WTC11 (cell line): ENCODE measurements around the gene MSX2. TPM values are rescaled to one million over a fixed set of nuclear protein-coding genes. Genes with fewer than 3 reads are reported as not detected.
A peak's percentile ranks its signal among the peaks of the same experiment; 100 is the strongest.

ENCODE experiments used
- ATAC-seq: fragments of 200-7000 bp; cut with Tn5 transposase; 2 replicates; pipeline ENCODE4 v1.10.0; 2021; ENCODE audit warnings: mild to moderate bottlenecking, moderate library complexity
- CTCF ChIA-PET: fragments of 300-600 bp; sonication (Branson Sonifier 250); formaldehyde crosslinking; loops from one replicate; lab custom pipeline; 2021; ENCODE audit warnings: antibody characterized with exemption; lab: Charles Lee
- POLR2A ChIA-PET: fragments of 350-600 bp; sonication (Branson Sonifier 250); formaldehyde crosslinking; loops from one replicate; lab custom pipeline; 2021; ENCODE audit warnings: antibody characterized with exemption; lab: Charles Lee
- DNase-seq: peaks from one replicate; pipeline ENCODE4 v3.0.0; 2021; ENCODE audit warnings: low spot score
- H3K27ac Mint-ChIP-seq: 2 replicates; pipeline ENCODE4 v1.8.0; 2021; ENCODE audit warnings: mixed read lengths
- H3K27me3 Mint-ChIP-seq: 2 replicates; pipeline ENCODE4 v1.8.0; 2021; ENCODE audit warnings: low read depth, mild to moderate bottlenecking, moderate library complexity, mixed read lengths
- H3K36me3 Mint-ChIP-seq: 2 replicates; pipeline ENCODE4 v1.8.0; 2021; ENCODE audit warnings: mixed read lengths
- H3K4me1 Mint-ChIP-seq: 2 replicates; pipeline ENCODE4 v1.8.0; 2022; ENCODE audit warnings: mixed read lengths
- H3K4me3 Mint-ChIP-seq: 2 replicates; pipeline ENCODE4 v1.8.0; 2021; ENCODE audit warnings: mild to moderate bottlenecking, moderate library complexity, mixed read lengths
- H3K9me3 Mint-ChIP-seq: 2 replicates; pipeline ENCODE4 v1.8.0; 2021; ENCODE audit warnings: mixed read lengths
- AFF4 ChIP-seq: sonication (generic); formaldehyde crosslinking; IDR thresholded peaks from 2 replicates; pipeline ENCODE4 v1.8.1; 2023; ENCODE audit warnings: mild to moderate bottlenecking, missing genetic modification reagents, borderline replicate concordance
- ATF1 ChIP-seq: sonication (generic); formaldehyde crosslinking; IDR thresholded peaks from 2 replicates; pipeline ENCODE4 v1.8.1; 2023; ENCODE audit warnings: mild to moderate bottlenecking, moderate library complexity, missing genetic modification reagents
- CREB1 ChIP-seq: sonication (generic); formaldehyde crosslinking; IDR thresholded peaks from 2 replicates; pipeline ENCODE4 v1.8.0; 2023; ENCODE audit warnings: mild to moderate bottlenecking, missing genetic modification reagents
- ESRRA ChIP-seq: sonication (generic); formaldehyde crosslinking; IDR thresholded peaks from 2 replicates; pipeline ENCODE4 v1.8.1; 2022; ENCODE audit warnings: mild to moderate bottlenecking, missing genetic modification reagents, borderline replicate concordance
- FOXJ3 ChIP-seq: sonication (generic); formaldehyde crosslinking; IDR thresholded peaks from 2 replicates; pipeline ENCODE4 v1.9.0; 2021; ENCODE audit warnings: missing genetic modification reagents, mild to moderate bottlenecking, borderline replicate concordance
- FOXK1 ChIP-seq: sonication (generic); formaldehyde crosslinking; IDR thresholded peaks from 2 replicates; pipeline ENCODE4 v1.8.0; 2022; ENCODE audit warnings: mild to moderate bottlenecking, moderate library complexity, missing genetic modification reagents
- GABPB1 ChIP-seq: sonication (generic); formaldehyde crosslinking; IDR thresholded peaks from 2 replicates; pipeline ENCODE4 v1.8.1; 2023; ENCODE audit warnings: mild to moderate bottlenecking, missing genetic modification reagents
- IRF1 ChIP-seq: sonication (generic); formaldehyde crosslinking; IDR thresholded peaks from 2 replicates; pipeline ENCODE4 v1.8.0; 2023; ENCODE audit warnings: missing genetic modification reagents
- NR1H2 ChIP-seq: sonication (generic); formaldehyde crosslinking; IDR thresholded peaks from 2 replicates; pipeline ENCODE4 v1.9.0; 2021; ENCODE audit warnings: mild to moderate bottlenecking, moderate library complexity, missing genetic modification reagents
- PRDM15 ChIP-seq: sonication (generic); formaldehyde crosslinking; IDR thresholded peaks from 2 replicates; pipeline ENCODE4 v1.8.0; 2022; ENCODE audit warnings: missing genetic modification reagents
- RELA ChIP-seq: sonication (generic); formaldehyde crosslinking; IDR thresholded peaks from 2 replicates; pipeline ENCODE4 v1.8.1; 2022; ENCODE audit warnings: missing genetic modification reagents, mild to moderate bottlenecking, borderline replicate concordance
- ZBTB21 ChIP-seq: sonication (generic); formaldehyde crosslinking; IDR thresholded peaks from 2 replicates; pipeline ENCODE4 v1.8.1; 2023; ENCODE audit warnings: mild to moderate bottlenecking, missing genetic modification reagents, borderline replicate concordance
- ZNF121 ChIP-seq: sonication (generic); formaldehyde crosslinking; IDR thresholded peaks from 2 replicates; pipeline ENCODE4 v1.8.0; 2023; ENCODE audit warnings: missing genetic modification reagents
- ZNF263 ChIP-seq: sonication (generic); formaldehyde crosslinking; IDR thresholded peaks from 2 replicates; pipeline ENCODE4 v1.8.1; 2022; ENCODE audit warnings: low read depth, mild to moderate bottlenecking, moderate library complexity, missing genetic modification reagents
- ZNF396 ChIP-seq: fragments of 250-450 bp; sonication (Bioruptor Pico); IDR thresholded peaks from 2 replicates; pipeline ENCODE4 v1.8.0; 2021; ENCODE audit warnings: mild to moderate bottlenecking, moderate library complexity, borderline replicate concordance
- ZNF416 ChIP-seq: fragments of 250-450 bp; sonication (Bioruptor Pico); IDR thresholded peaks from 2 replicates; pipeline ENCODE4 v1.9.0; 2021; ENCODE audit warnings: mild to moderate bottlenecking, inconsistent platforms
- ZNF532 ChIP-seq: fragments of 250-450 bp; sonication (Bioruptor Pico); IDR thresholded peaks from 2 replicates; pipeline ENCODE4 v1.9.0; 2021; ENCODE audit warnings: mild to moderate bottlenecking, borderline replicate concordance
- total RNA-seq: library from RNA; stranded (reverse); gene quantifications from 3 replicates; pipeline ENCODE4 v1.2.3, GENCODE V29; 2021
- TF ChIP-seq, protein P1 (sequence below): sonication (generic); formaldehyde crosslinking; IDR thresholded peaks from 2 replicates; pipeline ENCODE4 v1.8.1; 2022; ENCODE audit warnings: missing genetic modification reagents, borderline replicate concordance

MSX2 gene
- total RNA-seq, 1 experiment from 2014 or later, result 0.83 TPM

DNA sequence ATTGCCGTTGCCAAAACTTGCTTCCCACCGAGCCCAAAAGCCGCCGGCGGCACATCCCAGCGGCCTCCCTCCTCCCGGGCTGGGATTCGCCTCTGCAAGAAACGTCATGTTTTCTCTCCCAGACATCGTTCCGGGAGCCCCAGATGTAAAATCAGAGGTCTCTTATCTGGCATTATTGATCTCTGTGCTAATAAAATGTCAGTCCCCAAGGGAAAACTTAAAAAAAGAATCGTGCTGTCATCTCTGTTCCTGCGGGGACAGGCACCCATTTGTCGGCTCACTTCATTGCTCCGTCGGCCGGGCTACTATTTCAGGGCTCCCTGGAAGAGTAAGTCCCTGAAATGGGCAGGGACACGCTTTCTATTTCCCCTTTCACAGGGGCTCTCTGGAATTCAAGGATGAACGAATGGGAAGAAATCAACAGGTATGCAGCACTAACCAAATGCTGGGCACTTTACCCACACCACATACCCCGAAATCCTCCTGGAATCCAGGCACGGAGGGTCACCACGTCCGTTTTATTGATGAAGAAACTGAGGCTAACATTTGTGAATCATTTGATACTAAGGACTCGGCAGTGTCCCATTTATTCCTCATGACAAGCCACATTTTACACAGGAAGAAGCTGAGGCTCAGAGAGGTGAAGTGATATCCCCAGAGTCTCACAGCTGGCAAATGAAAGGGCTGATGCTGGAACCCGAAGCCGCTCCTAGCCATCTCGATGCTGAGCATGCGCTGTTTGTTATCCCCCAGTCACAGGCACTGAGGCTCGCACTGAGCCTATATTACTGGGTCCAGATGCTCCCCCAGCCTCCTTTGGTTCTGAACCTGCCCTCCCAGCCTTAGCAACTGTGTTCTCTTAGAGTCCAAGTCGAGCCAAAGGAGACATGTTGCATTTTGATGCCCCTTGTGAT lies 35.7 kb upstream of the MSX2 start:
- peak overlapping the region; percentile 65 for H3K4me3 Mint-ChIP-seq
- H3K4me1 Mint-ChIP-seq, result peaks cover 51% of the 10 kb centered on the region
- ChIA-PET POLR2A (no interaction called here), CTCF (interaction anchor here (1.1 kb wide), 1 partner anchor 9 kb away, joined by 3 read pairs; no protein-coding TSS in a partner anchor)
- DNase-seq, result no peak
- H3K36me3 Mint-ChIP-seq, result no peaks in the 10 kb centered on the region
- H3K27ac Mint-ChIP-seq, result no peak overlapping the region
- ATAC-seq, result peak; percentile 29
- 0 out of 2 replicates have a peak, but pooled peaks cover 3% of the 10 kb centered on the region for H3K9me3 Mint-ChIP-seq
- peaks cover 60% of the 10 kb centered on the region for H3K27me3 Mint-ChIP-seq
- TF ChIP-seq RELA (CRISPR knock-in tag) (no peak), ZNF396 (CRISPR knock-in tag) (0 out of 2 replicates have a peak, but pooled peaks have one; percentile 35), ESRRA (CRISPR knock-in tag) (no peak), NR1H2 (CRISPR knock-in tag) (no peak), ZBTB21 (CRISPR knock-in tag) (no peak), ZNF532 (CRISPR knock-in tag) (no peak)

- DNase-seq, result peak; percentile 31
- Mint-ChIP-seq H3K4me1 (peaks cover 65% of the 10 kb centered on the region), H3K9me3 (no peaks in the 10 kb centered on the region), H3K27ac (no peak overlapping the region), H3K27me3 (peaks cover 75% of the 10 kb centered on the region), H3K4me3 (no peak overlapping the region), H3K36me3 (no peaks in the 10 kb centered on the region)
- ChIA-PET POLR2A (no interaction called here), CTCF (interaction anchor here (0.9 to 1.0 kb wide), 2 partner anchors 30 to 271 kb away, joined by 3 to 4 read pairs; no protein-coding TSS in a partner anchor)
- peak; percentile 27; the same call in 1 of the 2 replicates for ATAC-seq
- TF ChIP-seq ATF1 (CRISPR knock-in tag) (no peak), AFF4 (CRISPR knock-in tag) (no peak), PRDM15 (no peak), CREB1 (CRISPR knock-in tag) (no peak), NR1H2 (CRISPR knock-in tag) (no peak), GABPB1 (CRISPR knock-in tag) (no peak), ZNF263 (no peak), ZNF121 (CRISPR knock-in tag) (no peak), IRF1 (no peak), RELA (CRISPR knock-in tag) (no peak), FOXK1 (CRISPR knock-in tag) (no peak), FOXJ3 (CRISPR knock-in tag) (no peak), ZNF416 (CRISPR knock-in tag) (no peak)
- TF ChIP-seq, protein P1, sequence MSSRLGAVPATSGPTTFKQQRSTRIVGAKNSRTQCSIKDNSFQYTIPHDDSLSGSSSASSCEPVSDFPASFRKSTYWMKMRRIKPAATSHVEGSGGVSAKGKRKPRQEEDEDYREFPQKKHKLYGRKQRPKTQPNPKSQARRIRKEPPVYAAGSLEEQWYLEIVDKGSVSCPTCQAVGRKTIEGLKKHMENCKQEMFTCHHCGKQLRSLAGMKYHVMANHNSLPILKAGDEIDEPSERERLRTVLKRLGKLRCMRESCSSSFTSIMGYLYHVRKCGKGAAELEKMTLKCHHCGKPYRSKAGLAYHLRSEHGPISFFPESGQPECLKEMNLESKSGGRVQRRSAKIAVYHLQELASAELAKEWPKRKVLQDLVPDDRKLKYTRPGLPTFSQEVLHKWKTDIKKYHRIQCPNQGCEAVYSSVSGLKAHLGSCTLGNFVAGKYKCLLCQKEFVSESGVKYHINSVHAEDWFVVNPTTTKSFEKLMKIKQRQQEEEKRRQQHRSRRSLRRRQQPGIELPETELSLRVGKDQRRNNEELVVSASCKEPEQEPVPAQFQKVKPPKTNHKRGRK (CRISPR knock-in tag), result no peak
Observed at GRCh38 chr5:174690271-174690670, 34.1 kb upstream of the MSX2 start.
